ENCODE results near the gene RHOD.

DNA sequence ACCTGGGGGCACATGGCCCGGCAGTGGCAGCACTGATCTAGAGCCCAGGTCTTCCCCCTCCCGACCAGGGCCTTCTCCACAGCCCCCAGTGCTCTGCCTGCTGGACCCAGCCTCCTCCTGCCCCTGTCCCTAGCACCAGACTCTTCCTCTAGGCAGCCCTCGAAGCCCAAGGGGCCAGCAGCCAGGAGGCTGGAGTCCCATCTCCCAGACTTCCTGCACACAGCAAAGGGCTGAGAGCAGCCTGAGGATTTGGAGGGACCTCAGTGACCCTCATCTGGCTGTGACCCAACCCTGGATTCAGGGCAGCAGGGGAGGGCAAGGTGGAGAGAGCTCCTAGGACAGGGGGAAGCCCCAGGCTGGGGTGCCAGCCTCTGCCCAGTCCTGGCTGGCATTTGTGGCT, 3.0 kb downstream of the RHOD start:
- no peak for TF ChIP-seq PML (IDR thresholded peaks at IDR 0.05; ENCODE audit: low read length)
- TF ChIP-seq POLR2A (IDR thresholded peaks at IDR 0.05; ENCODE audit: low read depth, low read length) = no peak
- TF ChIP-seq, protein P1, sequence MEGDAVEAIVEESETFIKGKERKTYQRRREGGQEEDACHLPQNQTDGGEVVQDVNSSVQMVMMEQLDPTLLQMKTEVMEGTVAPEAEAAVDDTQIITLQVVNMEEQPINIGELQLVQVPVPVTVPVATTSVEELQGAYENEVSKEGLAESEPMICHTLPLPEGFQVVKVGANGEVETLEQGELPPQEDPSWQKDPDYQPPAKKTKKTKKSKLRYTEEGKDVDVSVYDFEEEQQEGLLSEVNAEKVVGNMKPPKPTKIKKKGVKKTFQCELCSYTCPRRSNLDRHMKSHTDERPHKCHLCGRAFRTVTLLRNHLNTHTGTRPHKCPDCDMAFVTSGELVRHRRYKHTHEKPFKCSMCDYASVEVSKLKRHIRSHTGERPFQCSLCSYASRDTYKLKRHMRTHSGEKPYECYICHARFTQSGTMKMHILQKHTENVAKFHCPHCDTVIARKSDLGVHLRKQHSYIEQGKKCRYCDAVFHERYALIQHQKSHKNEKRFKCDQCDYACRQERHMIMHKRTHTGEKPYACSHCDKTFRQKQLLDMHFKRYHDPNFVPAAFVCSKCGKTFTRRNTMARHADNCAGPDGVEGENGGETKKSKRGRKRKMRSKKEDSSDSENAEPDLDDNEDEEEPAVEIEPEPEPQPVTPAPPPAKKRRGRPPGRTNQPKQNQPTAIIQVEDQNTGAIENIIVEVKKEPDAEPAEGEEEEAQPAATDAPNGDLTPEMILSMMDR (IDR thresholded peaks at IDR 0.05 in 2 of 3, conservative IDR thresholded peaks at IDR 0.05 in 1 of 3; ENCODE audit: control insufficient read depth in 2 of 3, extremely low read depth in 1 of 3, insufficient read depth in 1 of 3, low read depth in 3 of 3, low read length in 3 of 3) = no peak
- no peak for TF ChIP-seq TARDBP (IDR thresholded peaks at IDR 0.05; ENCODE audit: borderline replicate concordance)
- TF ChIP-seq CHD1 (IDR thresholded peaks at IDR 0.05; ENCODE audit: low read depth, low read length) = no peak
- TF ChIP-seq CBX5 (IDR thresholded peaks at IDR 0.05; ENCODE audit: low read depth) = no peak
- TF ChIP-seq MXI1 (IDR thresholded peaks at IDR 0.05; ENCODE audit: low read depth, low read length) = no peak
- no peak for TF ChIP-seq NFYB (IDR thresholded peaks at IDR 0.05; ENCODE audit: insufficient read depth, low read depth, low read length)
- no peak for TF ChIP-seq MTA3 (IDR thresholded peaks at IDR 0.05; ENCODE audit: borderline replicate concordance, low read length)
